Neural cell (in vitro differentiated cells): Measurements from ENCODE around the gene PPP3CB. TPM values are rescaled to one million over a fixed set of nuclear protein-coding genes. Genes with fewer than 3 reads are reported as not detected.
A peak's percentile ranks its signal among the peaks of the same experiment; 100 is the strongest.

Source experiments
- H2AFZ ChIP-seq: fragments of 200-600, 300-800 bp; sonication (generic), shearing (Covaris generic); 2 replicates; pipeline ENCODE4 v1.6.0; 2014; ENCODE audit warnings: low read depth, mild to moderate bottlenecking, antibody characterized with exemption, low read length, moderate library complexity
- H3F3A ChIP-seq: fragments of 200-600 bp; shearing (Covaris generic); 2 replicates; pipeline ENCODE4 v1.6.1; 2016; ENCODE audit warnings: mild to moderate bottlenecking, moderate library complexity, mixed read lengths, antibody characterized with exemption, low read length; ENCODE audit not compliant: insufficient read depth, poor library complexity, severe bottlenecking
- H3K27ac ChIP-seq: fragments of 200-600, 300-800 bp; sonication (generic), shearing (Covaris generic); 2 replicates; pipeline ENCODE4 v1.5.1; 2014; ENCODE audit warnings: mild to moderate bottlenecking, low read length, moderate library complexity
- H3K27me3 ChIP-seq: fragments of 300-800, 200-600 bp; sonication (generic), shearing (Covaris generic); 2 replicates; pipeline ENCODE4 v1.6.0; 2014; ENCODE audit warnings: mild to moderate bottlenecking, low read depth, low read length, moderate library complexity; ENCODE audit not compliant: insufficient read depth
- H3K36me3 ChIP-seq: fragments of 300-800, 200-600 bp; sonication (generic), shearing (Covaris generic); 2 replicates; pipeline ENCODE4 v1.5.1; 2014; ENCODE audit warnings: mild to moderate bottlenecking, antibody characterized with exemption, low read length, moderate library complexity; ENCODE audit not compliant: insufficient read depth
- H3K4me2 ChIP-seq: fragments of 300-800, 200-600 bp; sonication (generic), shearing (Covaris generic); 2 replicates; pipeline ENCODE4 v1.6.0; 2014; ENCODE audit warnings: mild to moderate bottlenecking, low read length
- H3K4me3 ChIP-seq: fragments of 300-800, 200-600 bp; sonication (generic), shearing (Covaris generic); 2 replicates; pipeline ENCODE4 v1.5.1; 2014; ENCODE audit warnings: mild to moderate bottlenecking, low read length, moderate library complexity
- H3K79me2 ChIP-seq: fragments of 200-600 bp; shearing (Covaris generic); replicated peaks from 2 replicates; pipeline ENCODE4 v1.6.0; 2014; ENCODE audit warnings: mild to moderate bottlenecking, low read length, moderate library complexity; ENCODE audit not compliant: insufficient read depth
- H3K9ac ChIP-seq: fragments of 300-800, 200-600 bp; sonication (generic), shearing (Covaris generic); 2 replicates; pipeline ENCODE4 v1.6.1; 2016; ENCODE audit warnings: mild to moderate bottlenecking, low read length, mixed read lengths
- H3K9me2 ChIP-seq: fragments of 200-600 bp; shearing (Covaris generic); 2 replicates; pipeline ENCODE4 v1.6.1; 2016; ENCODE audit warnings: mild to moderate bottlenecking, low read length, mixed read lengths; ENCODE audit not compliant: insufficient read depth
- H3K9me3 ChIP-seq: fragments of 200-600, 300-800 bp; sonication (generic), shearing (Covaris generic); 2 replicates; pipeline ENCODE4 v1.6.1; 2016; ENCODE audit warnings: mild to moderate bottlenecking, mixed run types, low read length, moderate library complexity, mixed read lengths
- H4K20me1 ChIP-seq: fragments of 200-600 bp; shearing (Covaris generic); 2 replicates; pipeline ENCODE4 v1.6.1; 2016; ENCODE audit warnings: mild to moderate bottlenecking, mixed run types; ENCODE audit not compliant: insufficient read depth
- CTCF ChIP-seq: fragments of 450-650 bp; IDR thresholded peaks from 2 replicates; pipeline ENCODE4 v1.5.1; 2014; ENCODE audit warnings: antibody characterized with exemption, mild to moderate bottlenecking, moderate library complexity; ENCODE audit not compliant: poor library complexity, severe bottlenecking
- EP300 ChIP-seq: fragments of 450-650 bp; conservative IDR thresholded peaks from 2 replicates; pipeline ENCODE4 v1.6.1; 2014; ENCODE audit warnings: antibody characterized with exemption, mild to moderate bottlenecking, moderate library complexity; ENCODE audit not compliant: poor library complexity, severe bottlenecking
- EZH2 ChIP-seq: fragments of 200-600, 300-800 bp; shearing (Covaris generic), sonication (generic); IDR thresholded peaks from 2 replicates; pipeline ENCODE4 v1.6.1; 2014; ENCODE audit warnings: antibody characterized with exemption, low read length, borderline replicate concordance, mild to moderate bottlenecking; ENCODE audit not compliant: insufficient read depth, poor library complexity, severe bottlenecking
- MXI1 ChIP-seq: fragments of 450-650 bp; conservative IDR thresholded peaks from 2 replicates; pipeline ENCODE4 v1.6.1; 2014; ENCODE audit warnings: antibody characterized with exemption, mild to moderate bottlenecking; ENCODE audit not compliant: poor library complexity, severe bottlenecking
- POLR2AphosphoS5 ChIP-seq: IDR thresholded peaks from 2 replicates; pipeline ENCODE4 v1.6.1; 2012
- RAD21 ChIP-seq: fragments of 450-650 bp; conservative IDR thresholded peaks from 2 replicates; pipeline ENCODE4 v1.6.1; 2014; ENCODE audit warnings: antibody characterized with exemption, mild to moderate bottlenecking, moderate library complexity
- REST ChIP-seq: IDR thresholded peaks from 2 replicates; pipeline ENCODE4 v1.6.1; 2012; ENCODE audit warnings: borderline replicate concordance
- SMC3 ChIP-seq: fragments of 450-650 bp; conservative IDR thresholded peaks from 2 replicates; pipeline ENCODE4 v1.6.1; 2014; ENCODE audit warnings: antibody characterized with exemption, mild to moderate bottlenecking, moderate library complexity; ENCODE audit not compliant: poor library complexity
- TAF1 ChIP-seq: IDR thresholded peaks from 2 replicates; pipeline ENCODE4 v1.6.1; 2012; ENCODE audit warnings: low read depth
- polyA plus RNA-seq: library from polyadenylated mRNA; depleted of rRNA; stranded (reverse); fragments of >200 nt; gene quantifications from 2 replicates; pipeline ENCODE4 v1.2.3, GENCODE V29; 2014

The PPP3CB gene
- polyA plus RNA-seq, 1 donor from 2014 or later = 101 TPM

GRCh38 chr10:73494877-73495225, 973 bp downstream of the PPP3CB start:
- Histone ChIP-seq H3K79me2 (peaks cover 51% of the 10 kb centered on the region), H3K4me3 (peak overlapping the region; percentile 99), H3K9ac (peak overlapping the region; percentile 95), H3K36me3 (no peaks in the 10 kb centered on the region), H3K9me3 (no peaks in the 10 kb centered on the region), H3K27me3 (no peaks in the 10 kb centered on the region), H3K27ac (peak overlapping the region; percentile 94), H3F3A (peaks cover 10% of the 10 kb centered on the region), H3K9me2 (no peaks in the 10 kb centered on the region), H4K20me1 (no peaks in the 10 kb centered on the region), H2AFZ (peak overlapping the region; percentile 70), H3K4me2 (peak overlapping the region; percentile 100)
- no peak for TF ChIP-seq POLR2AphosphoS5
- no peak for TF ChIP-seq TAF1
- no peak for TF ChIP-seq RAD21
- TF ChIP-seq SMC3 = no peak
- no peak for TF ChIP-seq EP300
- no peak for TF ChIP-seq MXI1
- TF ChIP-seq EZH2 = no peak
- TF ChIP-seq REST = no peak
- no peak for TF ChIP-seq CTCF

- no peaks in the 10 kb centered on the region for H3K9me3 ChIP-seq
- H3F3A ChIP-seq = peaks cover 10% of the 10 kb centered on the region
- no peaks in the 10 kb centered on the region for H3K36me3 ChIP-seq
- no peaks in the 10 kb centered on the region for H4K20me1 ChIP-seq
- peak overlapping the region; percentile 99 for H3K4me3 ChIP-seq
- H3K27ac ChIP-seq = no peak overlapping the region
- no peaks in the 10 kb centered on the region for H3K27me3 ChIP-seq
- H2AFZ ChIP-seq = no peak overlapping the region
- H3K79me2 ChIP-seq = peaks cover 56% of the 10 kb centered on the region
- H3K9ac ChIP-seq = no peak overlapping the region
- peak overlapping the region; percentile 100 for H3K4me2 ChIP-seq
- no peak for TF ChIP-seq CTCF
- TF ChIP-seq EZH2 = no peak
- no peak for TF ChIP-seq SMC3
- no peak for TF ChIP-seq TAF1
- no peak for TF ChIP-seq RAD21
- TF ChIP-seq POLR2AphosphoS5 = no peak
- TF ChIP-seq MXI1 = no peak
- no peak for TF ChIP-seq REST
- TF ChIP-seq EP300 = no peak
- no peaks in the 10 kb centered on the region for H3K9me2 ChIP-seq
Observed at GRCh38 chr10:73494213-73494612, 1.6 kb downstream of the PPP3CB start.
